Measurements from ENCODE around the gene BHLHE40. TPM values are rescaled to one million over a fixed set of nuclear protein-coding genes. Genes with fewer than 3 reads are reported as not detected.

Gene BHLHE40
- total and polyA plus RNA-seq, 2 of the 4 experiments (the other 2 are of a cell fraction), result 22.8 to 31.8 TPM

DNA sequence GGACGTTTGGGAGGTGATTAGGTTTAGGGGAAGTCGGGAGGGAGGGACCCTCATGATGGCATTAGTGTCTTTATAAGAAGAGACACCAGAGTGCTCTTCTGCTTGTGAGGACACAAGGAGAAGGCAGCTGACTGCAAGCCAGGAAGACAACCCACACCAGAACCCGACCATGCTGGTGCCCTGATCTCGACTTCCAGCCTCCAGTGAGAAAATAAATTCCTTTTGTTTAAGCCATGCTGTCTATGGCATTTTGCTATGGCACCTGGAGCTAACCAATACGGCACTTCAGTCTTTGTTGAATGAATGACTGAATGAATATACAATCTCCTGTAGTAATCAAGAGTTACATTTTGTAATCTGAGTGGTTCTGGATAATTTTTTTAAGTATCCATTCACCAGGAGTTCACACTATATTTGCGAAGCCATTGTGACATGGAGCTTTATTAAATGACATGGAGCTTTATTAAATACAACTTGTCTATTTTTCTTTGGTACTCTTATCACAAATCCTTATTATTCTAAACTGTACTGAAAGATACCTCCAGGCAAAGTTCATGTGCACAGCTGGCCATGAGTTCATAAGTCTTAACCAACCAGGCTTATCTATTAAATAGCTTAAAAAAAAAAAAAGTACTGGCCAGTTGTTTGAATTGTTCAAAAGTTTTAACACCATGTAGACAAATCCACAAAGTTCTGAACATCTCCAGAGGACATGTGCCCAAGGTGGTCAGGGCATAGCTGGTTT lies 24.8 kb upstream of the BHLHE40 start:
- H4K91ac ChIP-seq (ENCODE audit: insufficient read depth, low read depth, low read length), result no peak overlapping the region
- H2BK120ac ChIP-seq (ENCODE audit: low read depth, low read length), result no peak overlapping the region
- no peak overlapping the region for H4K5ac ChIP-seq (ENCODE audit: low read depth, low read length)
- ATAC-seq (ENCODE audit: low read depth) (no peak), DNase-seq (no peak)
- H3K4me1 ChIP-seq (ENCODE audit: control insufficient read depth, insufficient read depth, low read length), result no peaks in the 10 kb centered on the region
- H3K18ac ChIP-seq (ENCODE audit: low read depth, low read length), result no peak overlapping the region
- no peak overlapping the region for H3K56ac ChIP-seq (ENCODE audit: extremely low read depth, insufficient read depth, low read length)
- no peak overlapping the region for H2AK5ac ChIP-seq (ENCODE audit: low read depth, low read length)
- H3K79me1 ChIP-seq (ENCODE audit: low read depth in 1 of 2, low read length in 2 of 2), result no peaks in the 10 kb centered on the region
- peaks cover 4% of the 10 kb centered on the region; the same call in 1 of the 2 replicates for H3K27me3 ChIP-seq (ENCODE audit: control insufficient read depth, insufficient read depth, low read length)
- no peak overlapping the region for H2BK15ac ChIP-seq (ENCODE audit: low read depth, low read length)
- H3K4ac ChIP-seq (ENCODE audit: low read depth, low read length), result no peak overlapping the region
- no peak overlapping the region for H3K27ac ChIP-seq (ENCODE audit: insufficient read depth, low read length)
- H4K20me1 ChIP-seq (ENCODE audit: insufficient read depth, low read length), result no peaks in the 10 kb centered on the region
- dilution Hi-C loops (cut with HindIII; ENCODE audit: low sequenced_read_pairs, unreplicated experiment) (no loop called here), intact Hi-C loops (cut with micrococcal nuclease) (no loop called here), in situ Hi-C loops (cut with MboI; ENCODE audit: low sequenced_read_pairs) (loop anchor here (10.0 kb wide), 1 partner anchor 50 kb away; no protein-coding TSS in a partner anchor)
- H3K14ac ChIP-seq (replicated peaks; ENCODE audit: low read depth, low read length), result no peak overlapping the region
- no peak overlapping the region for H2AFZ ChIP-seq (replicated peaks; ENCODE audit: low read length, poor library complexity)
- no peak overlapping the region for H3K9ac ChIP-seq (ENCODE audit: low read depth, low read length)
- no peaks in the 10 kb centered on the region for H3K36me3 ChIP-seq (ENCODE audit: control insufficient read depth, insufficient read depth, low read length)
- H3K4me3 ChIP-seq (ENCODE audit: insufficient read depth, low read depth, low read length), result no peak overlapping the region
- H3K4me2 ChIP-seq (ENCODE audit: low read depth, low read length), result no peak overlapping the region
- no peak overlapping the region for H4K8ac ChIP-seq (ENCODE audit: low read depth in 2 of 2, low read length in 2 of 2)
- ChIA-PET POLR2A (ENCODE audit: unreplicated experiment) (no interaction called here), CTCF (interaction anchor here (0.6 to 0.7 kb wide), 2 partner anchors 24 to 102 kb away, joined by 3 to 10 read pairs; no protein-coding TSS in a partner anchor)
- no peak overlapping the region for H2BK5ac ChIP-seq (ENCODE audit: low read depth, low read length, poor library complexity, severe bottlenecking)
- peaks cover 2% of the 10 kb centered on the region; the same call in 1 of the 2 replicates for H3K9me3 ChIP-seq (ENCODE audit: control insufficient read depth, insufficient read depth, low read length)
- no TSS peak for BruUV-seq (replicated peaks)
- H3K9me1 ChIP-seq (ENCODE audit: insufficient read depth, low read length), result no peaks in the 10 kb centered on the region
- H3K23ac ChIP-seq (ENCODE audit: low read depth, low read length), result no peak overlapping the region
- H2BK20ac ChIP-seq (ENCODE audit: low read depth, low read length), result no peak overlapping the region
- no peak overlapping the region for H2AK9ac ChIP-seq (replicated peaks; ENCODE audit: low read depth, low read length, poor library complexity)
- WGBS, 2 experiments (ENCODE audit: extremely low coverage in 2 of 2, insufficient read length in 1 of 2), result no CpG with 5 or more reads among the region's 6 CpGs
- TF ChIP-seq MAZ (IDR thresholded peaks at IDR 0.05; ENCODE audit: borderline replicate concordance, low read depth, low read length) (no peak), ELK1 (IDR thresholded peaks at IDR 0.05; ENCODE audit: borderline replicate concordance, low read depth, low read length) (no peak), RFX5 (IDR thresholded peaks at IDR 0.05; ENCODE audit: low read depth, low read length) (no peak), USF2 (IDR thresholded peaks at IDR 0.05; ENCODE audit: low read depth, low read length) (no peak), RAD21 (IDR thresholded peaks at IDR 0.05; ENCODE audit: low read length) (no peak), MXI1 (IDR thresholded peaks at IDR 0.05; ENCODE audit: borderline replicate concordance, low read depth, low read length) (no peak), SMC3 (IDR thresholded peaks at IDR 0.05; ENCODE audit: low read depth, low read length) (no peak), CHD1 (IDR thresholded peaks at IDR 0.05; ENCODE audit: low read depth, low read length) (no peak), FOS (IDR thresholded peaks at IDR 0.05; ENCODE audit: low read depth, low read length) (no peak), NFE2L2 (IDR thresholded peaks at IDR 0.05; ENCODE audit: low read depth, low read length) (no peak), MAFK (IDR thresholded peaks at IDR 0.05; ENCODE audit: low read depth, low read length) (no peak), RCOR1 (IDR thresholded peaks at IDR 0.05; ENCODE audit: insufficient replicate concordance, low read length) (no peak), POLR2A (IDR thresholded peaks at IDR 0.05; ENCODE audit: low read depth, low read length) (no peak), BHLHE40 (IDR thresholded peaks at IDR 0.05; ENCODE audit: low read depth, low read length) (no peak)
- TF ChIP-seq, protein P1, sequence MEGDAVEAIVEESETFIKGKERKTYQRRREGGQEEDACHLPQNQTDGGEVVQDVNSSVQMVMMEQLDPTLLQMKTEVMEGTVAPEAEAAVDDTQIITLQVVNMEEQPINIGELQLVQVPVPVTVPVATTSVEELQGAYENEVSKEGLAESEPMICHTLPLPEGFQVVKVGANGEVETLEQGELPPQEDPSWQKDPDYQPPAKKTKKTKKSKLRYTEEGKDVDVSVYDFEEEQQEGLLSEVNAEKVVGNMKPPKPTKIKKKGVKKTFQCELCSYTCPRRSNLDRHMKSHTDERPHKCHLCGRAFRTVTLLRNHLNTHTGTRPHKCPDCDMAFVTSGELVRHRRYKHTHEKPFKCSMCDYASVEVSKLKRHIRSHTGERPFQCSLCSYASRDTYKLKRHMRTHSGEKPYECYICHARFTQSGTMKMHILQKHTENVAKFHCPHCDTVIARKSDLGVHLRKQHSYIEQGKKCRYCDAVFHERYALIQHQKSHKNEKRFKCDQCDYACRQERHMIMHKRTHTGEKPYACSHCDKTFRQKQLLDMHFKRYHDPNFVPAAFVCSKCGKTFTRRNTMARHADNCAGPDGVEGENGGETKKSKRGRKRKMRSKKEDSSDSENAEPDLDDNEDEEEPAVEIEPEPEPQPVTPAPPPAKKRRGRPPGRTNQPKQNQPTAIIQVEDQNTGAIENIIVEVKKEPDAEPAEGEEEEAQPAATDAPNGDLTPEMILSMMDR (conservative IDR thresholded peaks at IDR 0.05; ENCODE audit: low read depth, low read length), result no peak

Data from IMR-90 (cell line).